ENCODE data around the gene ASAP3.

ASAP3 gene

GRCh38 chr1:23450894-23451293 lies 33.1 kb downstream of the ASAP3 start:
- in situ Hi-C loops (cut with HindIII; ENCODE audit: low sequenced_read_pairs) = no loop called here

GRCh38 chr1:23449958-23450357 lies 34.0 kb downstream of the ASAP3 start:
- in situ Hi-C loops (cut with HindIII; ENCODE audit: low sequenced_read_pairs) = no loop called here

GRCh38 chr1:23449306-23449705 lies 34.7 kb downstream of the ASAP3 start:
- in situ Hi-C loops (cut with HindIII; ENCODE audit: low sequenced_read_pairs) = no loop called here

- in situ Hi-C loops (cut with HindIII; ENCODE audit: low sequenced_read_pairs) = no loop called here
Observed at GRCh38 chr1:23448846-23449245, 35.1 kb downstream of the ASAP3 start.

GRCh38 chr1:23446661-23447310 lies 37.2 kb downstream of the ASAP3 start:
- in situ Hi-C loops (cut with HindIII; ENCODE audit: low sequenced_read_pairs) = no loop called here

GRCh38 chr1:23444596-23445390 lies 39.2 kb downstream of the ASAP3 start:
- in situ Hi-C loops (cut with HindIII; ENCODE audit: low sequenced_read_pairs) = no loop called here

GRCh38 chr1:23444104-23444533 lies 39.9 kb downstream of the ASAP3 start:
- in situ Hi-C loops (cut with HindIII; ENCODE audit: low sequenced_read_pairs) = no loop called here

- in situ Hi-C loops (cut with HindIII; ENCODE audit: low sequenced_read_pairs) = no loop called here
Observed at GRCh38 chr1:23442751-23443150, 41.2 kb downstream of the ASAP3 start.

GRCh38 chr1:23441446-23442148 lies 42.4 kb downstream of the ASAP3 start:
- in situ Hi-C loops (cut with HindIII; ENCODE audit: low sequenced_read_pairs) = no loop called here

GRCh38 chr1:23438545-23438944 lies 45.4 kb downstream of the ASAP3 start:
- in situ Hi-C loops (cut with HindIII; ENCODE audit: low sequenced_read_pairs) = no loop called here

- in situ Hi-C loops (cut with HindIII; ENCODE audit: low sequenced_read_pairs) = no loop called here
Observed at GRCh38 chr1:23437355-23437664, 46.7 kb downstream of the ASAP3 start.

- in situ Hi-C loops (cut with HindIII; ENCODE audit: low sequenced_read_pairs) = no loop called here
Observed at GRCh38 chr1:23436520-23437354, 47.2 kb downstream of the ASAP3 start.

- in situ Hi-C loops (cut with HindIII; ENCODE audit: low sequenced_read_pairs) = no loop called here
Observed at GRCh38 chr1:23434260-23434775, 49.7 kb downstream of the ASAP3 start.

GRCh38 chr1:23433122-23433521 lies 50.9 kb downstream of the ASAP3 start:
- in situ Hi-C loops (cut with HindIII; ENCODE audit: low sequenced_read_pairs) = no loop called here

- in situ Hi-C loops (cut with HindIII; ENCODE audit: low sequenced_read_pairs) = no loop called here
Observed at GRCh38 chr1:23431431-23431830, 52.5 kb downstream of the ASAP3 start.

GRCh38 chr1:23430803-23431202 lies 53.2 kb downstream of the ASAP3 start:
- in situ Hi-C loops (cut with HindIII; ENCODE audit: low sequenced_read_pairs) = no loop called here

- in situ Hi-C loops (cut with HindIII; ENCODE audit: low sequenced_read_pairs) = loop anchor here (10.0 kb wide), 1 partner anchor 94 kb away; no protein-coding TSS in a partner anchor
Observed at GRCh38 chr1:23428136-23428905, 55.7 kb downstream of the ASAP3 start.

- in situ Hi-C loops (cut with HindIII; ENCODE audit: low sequenced_read_pairs) = loop anchor here (10.0 kb wide), 1 partner anchor 93 kb away; no protein-coding TSS in a partner anchor
Observed at GRCh38 chr1:23427550-23427949, 56.4 kb downstream of the ASAP3 start.

GRCh38 chr1:23426828-23427227 lies 57.2 kb downstream of the ASAP3 start:
- in situ Hi-C loops (cut with HindIII; ENCODE audit: low sequenced_read_pairs) = loop anchor here (10.0 kb wide), 1 partner anchor 92 kb away; no protein-coding TSS in a partner anchor

- in situ Hi-C loops (cut with HindIII; ENCODE audit: low sequenced_read_pairs) = loop anchor here (10.0 kb wide), 1 partner anchor 90 kb away; no protein-coding TSS in a partner anchor
Observed at GRCh38 chr1:23425193-23425494, 58.8 kb downstream of the ASAP3 start.

Measured in DLD1 (cell line).